GF-D8 (cell line): ENCODE results near the gene MRPL45.
A peak's percentile ranks its signal among the peaks of the same experiment; 100 is the strongest.
"Not testable (repeated sequence)": the region's sequence is repeated elsewhere in the genome, so short reads cannot be mapped to it uniquely, and the experiment has no call there.

Source experiments
- DNase-seq: peaks from one replicate; lab custom pipeline; 2025; lab: John Stamatoyannopoulos, UW

The MRPL45 gene

DNA sequence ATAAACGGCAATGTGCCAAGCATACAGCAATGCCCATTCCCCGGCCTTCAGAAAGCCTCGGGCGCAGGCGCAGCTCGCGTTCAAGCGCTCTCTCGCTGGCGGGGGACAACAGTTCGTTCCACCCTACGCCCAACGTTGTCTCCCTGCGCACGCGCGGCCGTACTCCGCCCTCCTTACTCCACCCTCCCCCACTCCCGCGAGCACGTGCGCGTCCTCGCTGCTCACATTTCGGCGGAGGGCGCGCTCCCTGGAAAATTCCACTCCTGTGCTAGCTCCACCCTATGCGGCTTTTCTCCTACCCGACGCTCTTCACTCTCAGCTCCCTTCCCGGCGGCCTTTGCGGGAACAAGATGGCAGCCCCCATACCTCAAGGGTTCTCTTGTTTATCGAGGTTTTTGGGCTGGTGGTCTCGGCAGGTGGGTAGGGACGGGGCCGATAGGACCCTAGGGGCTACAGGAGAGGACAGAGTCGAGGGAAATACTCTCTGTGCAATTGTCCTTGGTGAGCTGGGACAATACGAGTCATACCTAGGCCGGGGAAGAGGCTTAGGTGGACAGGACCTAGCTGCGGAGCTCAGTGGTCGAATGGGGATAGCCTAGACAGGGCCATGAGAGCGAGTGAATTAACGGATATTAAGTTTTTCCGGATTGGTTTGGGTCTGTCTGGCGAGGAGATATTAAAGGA lies at the start of gene MRPL45:
Gene MRPL45 (plus strand): TSS at position 335 of the 684 bp plus-strand sequence. CDS start 16 bp downstream, at position 351.
- DNase-seq: peak; percentile 92

DNA sequence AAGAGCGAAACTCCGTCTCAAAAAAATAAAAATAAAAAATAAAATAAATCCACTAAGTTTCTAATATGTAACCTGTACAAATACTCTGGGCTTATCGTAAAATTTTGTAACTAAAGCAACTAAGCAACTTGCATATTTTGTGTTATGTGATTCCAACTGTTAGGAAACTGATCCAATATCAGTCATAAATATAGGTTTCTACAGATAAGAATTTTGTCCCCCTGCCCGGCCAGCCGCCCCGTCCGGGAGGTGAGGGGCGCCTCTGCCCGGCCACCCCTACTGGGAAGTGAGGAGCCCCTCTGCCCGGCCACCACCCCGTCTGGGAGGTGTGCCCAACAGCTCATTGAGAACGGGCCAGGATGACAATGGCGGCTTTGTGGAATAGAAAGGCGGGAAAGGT lies 43.8 kb upstream of the MRPL45 start:
- not testable (repeated sequence) for DNase-seq

DNA sequence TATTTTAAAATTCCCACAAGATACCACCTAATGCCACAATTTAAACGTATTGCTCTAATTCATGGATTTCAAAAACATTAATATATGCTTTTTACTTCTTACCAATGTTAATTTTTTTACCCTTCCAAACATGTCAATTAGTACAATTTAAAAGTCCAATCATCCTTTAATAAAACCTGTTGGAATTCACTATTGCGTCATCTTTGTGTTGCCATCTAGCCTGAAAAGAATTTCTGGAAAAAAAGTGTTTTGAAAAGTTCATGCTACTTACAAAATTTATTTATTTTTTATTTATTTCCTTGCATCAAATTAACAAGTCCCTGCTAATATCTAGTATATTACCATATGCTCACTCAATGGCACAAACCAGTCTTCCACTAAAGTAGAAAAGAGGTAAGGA lies 42.6 kb upstream of the MRPL45 start:
- not testable (repeated sequence) for DNase-seq

DNA sequence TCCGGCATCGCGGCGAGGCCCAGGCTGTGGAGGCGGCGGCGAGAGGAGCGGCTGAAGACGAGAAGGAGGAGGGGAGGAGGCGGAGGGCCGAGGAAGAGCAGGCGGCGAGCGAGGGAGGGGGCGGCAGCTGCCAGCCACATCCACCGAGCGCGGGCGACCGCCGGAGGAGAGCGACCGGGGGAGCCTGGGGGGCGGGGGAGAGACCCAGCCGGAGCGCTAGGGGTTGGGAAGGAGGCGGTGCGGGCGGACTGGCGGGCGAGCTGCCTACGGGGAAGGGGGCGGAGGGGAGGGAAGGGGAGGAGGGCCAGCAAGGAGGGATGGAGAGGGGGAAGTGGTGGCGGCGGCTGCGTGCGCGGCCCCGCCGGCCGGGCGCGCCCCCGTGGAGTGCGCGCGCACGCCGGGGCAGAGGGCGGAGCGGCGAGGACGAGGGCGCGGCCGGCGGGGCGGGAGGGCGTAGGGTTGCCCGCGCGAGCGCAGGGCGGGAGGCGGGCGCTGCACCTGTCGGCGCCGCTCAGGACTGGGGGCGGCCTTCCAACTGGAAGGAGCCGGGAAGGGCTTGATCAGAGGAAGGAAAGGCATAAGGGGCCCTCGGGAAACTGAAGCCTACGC lies 39.9 kb upstream of the MRPL45 start:
- peak; percentile 58 for DNase-seq

DNA sequence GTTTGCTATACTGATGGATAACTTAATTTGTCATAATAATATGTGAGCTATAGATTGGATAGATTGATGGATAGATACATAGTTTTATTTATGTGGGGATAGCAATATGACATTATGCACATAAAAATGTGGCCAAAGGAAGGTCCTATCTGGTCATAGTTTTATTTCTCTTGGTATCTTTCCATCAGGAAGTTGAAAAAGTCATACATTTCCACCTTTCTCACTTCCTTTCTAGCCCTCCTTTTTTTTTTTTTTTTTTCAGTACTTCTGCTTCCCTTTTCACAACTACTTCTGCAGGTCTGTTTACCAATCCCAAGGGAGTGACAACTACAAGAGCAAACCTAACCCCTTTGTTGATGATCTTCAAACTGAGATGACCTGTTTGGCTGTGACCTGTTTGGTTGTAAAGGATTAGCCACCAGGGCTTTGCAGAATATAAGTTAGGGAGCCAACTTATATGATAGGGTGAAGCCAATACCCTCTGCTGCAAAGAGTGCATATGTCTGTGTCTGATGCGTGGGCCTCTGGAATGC lies 30.9 kb upstream of the MRPL45 start:
- peak; percentile 13 for DNase-seq

DNA sequence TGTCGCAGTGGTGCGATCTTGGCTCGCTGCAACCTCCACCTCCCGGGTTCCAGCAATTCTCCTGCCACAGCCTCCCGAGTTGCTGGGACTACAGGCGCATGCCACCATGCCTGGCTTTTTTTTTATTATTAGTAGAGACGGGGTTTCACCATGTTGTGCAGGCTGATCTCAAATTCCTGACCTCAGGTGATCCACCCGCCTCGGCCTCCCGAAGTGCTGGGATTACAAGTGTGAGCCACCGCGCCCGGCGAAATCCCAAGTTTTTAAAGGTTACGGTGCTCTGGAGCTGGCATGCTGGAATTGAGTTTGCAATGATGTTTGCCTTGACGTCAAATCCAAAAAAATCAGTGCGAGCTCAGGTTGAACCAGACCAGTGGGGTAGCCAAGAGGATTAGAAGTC lies 30.4 kb upstream of the MRPL45 start:
- not testable (repeated sequence) for DNase-seq

DNA sequence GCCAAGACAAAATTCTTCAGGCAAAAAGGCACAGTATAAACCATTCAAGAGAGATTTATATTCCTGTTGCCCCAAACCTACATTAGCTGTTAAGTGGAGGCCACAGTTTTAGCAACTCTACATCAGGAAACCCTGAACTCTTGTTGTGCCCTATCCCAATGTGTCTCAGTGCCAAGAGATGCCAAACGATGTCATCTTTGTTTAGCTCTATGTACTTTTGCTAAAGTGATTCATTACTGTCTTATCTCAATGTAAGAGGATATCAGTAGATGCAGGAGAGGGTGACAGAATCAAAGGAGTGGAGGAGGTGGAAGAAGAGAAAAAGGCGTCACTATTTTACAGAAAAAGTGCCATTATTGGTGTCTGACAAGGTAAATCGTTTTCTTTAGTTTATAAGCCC lies 28.8 kb upstream of the MRPL45 start:
- DNase-seq: not testable (repeated sequence)

DNA sequence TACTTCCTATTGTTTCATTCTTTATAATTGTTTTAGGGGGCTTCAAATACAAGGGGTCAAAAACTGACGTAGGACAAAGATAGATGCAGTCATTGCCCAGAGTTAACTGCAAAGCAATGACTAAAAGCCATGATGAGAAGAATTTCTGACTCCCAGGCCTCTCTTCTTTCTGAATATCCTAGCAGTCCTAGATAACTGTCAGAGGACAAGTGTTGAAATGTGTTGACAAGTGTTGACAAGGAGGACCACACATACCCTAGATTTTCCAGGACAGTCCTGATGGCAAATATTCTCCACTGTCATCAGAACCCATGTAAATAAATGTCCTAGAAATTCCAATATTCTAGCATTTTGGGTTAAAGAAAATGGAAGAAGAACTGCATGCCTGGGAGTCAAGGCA lies 27.9 kb upstream of the MRPL45 start:
- not testable (repeated sequence) for DNase-seq

DNA sequence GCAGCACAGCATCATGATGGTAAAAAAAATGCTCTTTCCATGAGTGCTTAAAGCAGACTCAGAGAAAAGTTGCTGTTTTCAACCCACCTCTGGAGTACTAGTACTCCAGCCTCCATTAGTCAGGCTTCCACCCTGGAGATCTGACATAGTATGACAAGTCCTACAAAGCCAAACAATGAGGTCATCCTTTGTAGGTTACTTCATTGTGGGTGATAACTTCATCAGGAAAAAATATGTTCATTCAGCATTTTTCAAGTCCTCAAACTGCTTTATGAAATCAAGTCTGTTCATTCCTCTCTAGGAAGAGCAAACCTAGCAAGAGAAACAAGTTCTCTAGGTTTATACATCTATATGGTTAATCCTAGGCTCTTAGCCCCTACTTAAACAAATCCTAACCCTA lies 27.4 kb upstream of the MRPL45 start:
- not testable (repeated sequence) for DNase-seq

DNA sequence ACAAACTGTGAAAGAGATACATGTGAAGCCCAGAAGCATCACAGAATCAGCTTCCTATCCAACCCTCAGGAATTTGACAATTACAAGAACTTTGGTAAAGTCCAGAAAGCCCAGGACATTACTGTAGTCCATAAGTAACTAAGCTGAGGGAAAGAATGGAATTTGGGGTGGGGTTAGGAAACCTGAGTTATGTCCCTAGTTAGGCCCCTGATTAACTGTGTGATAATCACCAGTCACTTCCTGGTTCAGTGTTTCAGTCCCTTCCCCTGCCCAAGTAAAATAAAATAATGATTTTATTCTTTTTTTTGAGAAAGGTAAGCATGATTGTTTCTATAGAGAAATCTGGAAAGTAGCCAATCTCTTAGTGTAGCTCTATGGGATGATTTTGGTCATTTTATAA lies 11.0 kb upstream of the MRPL45 start:
- not testable (repeated sequence) for DNase-seq

DNA sequence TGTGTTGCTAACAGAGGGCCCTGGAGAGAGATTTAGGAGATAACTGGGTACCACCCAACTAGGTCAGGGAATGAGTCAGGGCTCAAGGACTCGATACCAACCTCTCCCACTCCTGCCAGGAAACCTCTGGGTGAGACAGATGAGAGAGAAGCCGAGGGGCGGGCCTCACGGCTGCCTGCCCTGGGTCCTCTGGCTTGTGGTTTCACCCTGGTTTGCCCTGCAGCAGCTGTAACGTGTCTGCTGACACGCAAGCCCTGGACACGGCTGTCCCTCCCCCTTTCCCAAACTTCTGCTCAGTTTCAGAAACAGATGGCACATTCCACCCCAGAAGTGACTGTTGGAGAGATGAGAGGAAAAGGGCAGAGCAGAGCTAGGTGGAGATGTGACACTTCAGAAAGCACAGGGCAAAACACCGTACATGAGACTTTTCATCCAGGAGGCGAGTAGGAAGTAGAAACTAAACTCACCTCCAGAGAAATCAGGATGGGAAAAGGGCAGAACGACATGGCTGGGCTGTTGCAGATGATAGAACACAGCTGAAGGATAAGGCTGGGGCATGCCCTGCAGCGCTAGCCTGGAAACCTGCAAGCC lies 10.4 kb upstream of the MRPL45 start:
- not testable (repeated sequence) for DNase-seq

DNA sequence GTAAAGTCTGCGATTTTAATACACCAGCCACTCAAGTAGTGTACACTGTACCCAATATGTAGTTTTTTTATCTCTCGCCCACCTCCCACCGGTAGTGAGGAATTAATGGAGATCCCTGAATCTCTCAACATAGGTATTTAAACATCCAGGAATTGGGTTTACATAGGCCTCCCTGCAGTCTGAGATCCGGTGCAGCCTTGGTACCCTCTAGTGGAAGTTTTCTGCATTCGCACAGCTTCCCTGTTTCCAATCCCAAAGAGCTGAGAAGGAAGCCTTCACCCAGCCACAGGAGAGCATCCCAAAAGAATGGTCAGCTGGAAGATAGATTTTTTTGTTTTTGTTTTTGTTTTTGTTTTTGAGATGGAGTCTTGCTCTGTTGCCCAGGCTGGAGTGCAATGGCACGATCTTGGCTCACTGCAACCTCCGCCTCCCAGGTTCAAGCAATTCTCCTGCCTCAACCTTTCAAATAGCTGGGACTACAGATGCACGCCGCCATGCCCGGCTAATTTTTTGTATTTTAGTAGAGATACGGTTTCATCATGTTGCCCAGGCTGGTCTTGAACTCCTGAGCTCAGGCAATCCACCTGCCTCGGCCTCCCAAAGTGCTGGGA lies 8.6 kb upstream of the MRPL45 start:
- not testable (repeated sequence) for DNase-seq

DNA sequence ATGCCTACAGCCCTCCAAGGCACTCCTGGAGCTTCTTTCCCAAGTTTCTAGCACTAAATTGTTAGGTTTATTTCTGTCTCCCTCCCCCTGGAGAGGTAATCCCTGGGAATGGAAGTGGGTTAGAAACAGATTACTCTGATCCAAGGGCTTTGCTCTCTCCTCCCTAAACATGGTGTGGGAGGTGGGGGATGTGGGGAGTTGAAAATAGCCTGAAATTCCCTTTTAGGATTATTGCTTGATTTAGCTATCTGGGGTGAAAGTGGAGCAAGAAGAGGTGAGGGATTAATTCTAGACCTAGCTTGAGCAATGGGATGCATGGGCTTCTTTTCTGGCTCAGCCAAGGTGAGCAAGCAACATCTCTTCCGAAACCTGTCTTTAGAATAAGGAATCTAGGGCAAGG lies 7.2 kb upstream of the MRPL45 start:
- DNase-seq: not testable (repeated sequence)

DNA sequence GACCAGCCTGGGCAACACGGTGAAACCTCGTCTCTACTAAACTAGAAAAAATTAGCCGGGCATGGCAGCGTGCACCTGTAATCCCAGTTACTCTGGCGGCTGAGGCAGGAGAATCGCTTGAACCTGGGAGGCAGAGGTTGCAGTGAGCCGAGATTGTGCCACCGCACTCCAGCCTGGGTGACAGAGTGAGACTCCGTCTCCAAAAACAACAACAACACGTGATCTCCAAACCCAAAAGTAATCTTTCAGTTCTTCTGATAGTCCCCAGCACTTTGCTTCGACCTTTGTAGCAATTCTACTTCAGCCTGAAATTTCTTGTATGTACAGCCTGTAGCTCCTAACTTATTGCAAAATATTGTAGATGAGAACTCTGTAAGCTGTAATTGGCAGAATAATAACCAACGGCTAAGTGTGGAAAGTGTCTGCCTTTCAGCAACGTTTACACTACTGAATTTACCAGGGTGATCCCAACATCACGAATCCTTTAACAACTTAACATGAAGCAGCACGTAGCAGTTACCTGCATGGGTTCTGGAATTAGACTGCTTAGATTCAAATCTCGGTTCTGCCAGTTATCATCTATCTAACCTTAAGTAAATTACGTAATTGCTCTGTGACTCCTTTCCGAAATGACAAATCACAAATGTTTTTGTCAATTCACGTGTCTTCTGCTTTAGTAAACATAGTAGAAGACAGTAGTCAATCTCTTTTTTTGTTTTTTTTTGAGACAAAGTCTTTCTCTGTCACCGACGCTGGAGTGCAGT lies 1.2 kb upstream of the MRPL45 start:
- DNase-seq: not testable (repeated sequence)

DNA sequence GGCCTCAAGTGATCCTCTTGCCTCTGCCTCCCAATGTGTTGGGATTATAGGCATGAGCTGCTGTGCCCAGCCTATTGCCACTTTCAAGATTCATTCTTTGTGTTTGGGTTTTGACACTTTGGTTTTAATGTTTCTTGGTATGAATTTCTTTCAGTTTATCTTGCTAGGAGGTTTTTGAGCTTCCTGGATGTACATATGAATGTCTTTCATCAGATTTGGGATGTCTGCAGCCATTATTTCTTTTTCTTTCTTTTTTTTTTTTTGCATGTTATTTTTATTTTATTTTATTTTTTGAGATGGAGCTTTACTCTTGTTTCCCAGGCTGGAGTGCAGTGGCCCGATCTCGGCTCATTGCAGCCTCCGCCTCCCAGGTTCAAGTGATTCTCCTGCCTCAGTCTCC lies 18.5 kb downstream of the MRPL45 start:
- no peak for DNase-seq

DNA sequence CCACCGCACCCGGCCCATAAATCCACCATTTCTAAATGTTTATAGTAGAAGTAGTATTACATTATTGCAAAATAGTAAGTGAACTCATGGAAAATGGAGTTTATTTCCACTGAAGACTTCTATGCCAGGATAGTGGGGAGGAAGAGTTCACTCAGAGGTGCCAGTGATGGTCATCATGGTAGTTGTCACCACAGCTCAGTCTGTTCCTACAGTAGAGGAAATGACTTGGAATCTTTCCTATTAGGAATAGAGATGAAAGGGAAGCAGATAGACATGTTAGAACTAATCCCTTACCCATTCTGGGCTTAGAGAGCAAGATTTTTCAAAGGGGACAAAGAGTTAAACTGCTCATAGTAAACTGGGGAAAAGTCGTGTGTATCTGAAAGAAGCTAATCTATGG lies 20.1 kb downstream of the MRPL45 start:
- DNase-seq: no peak

DNA sequence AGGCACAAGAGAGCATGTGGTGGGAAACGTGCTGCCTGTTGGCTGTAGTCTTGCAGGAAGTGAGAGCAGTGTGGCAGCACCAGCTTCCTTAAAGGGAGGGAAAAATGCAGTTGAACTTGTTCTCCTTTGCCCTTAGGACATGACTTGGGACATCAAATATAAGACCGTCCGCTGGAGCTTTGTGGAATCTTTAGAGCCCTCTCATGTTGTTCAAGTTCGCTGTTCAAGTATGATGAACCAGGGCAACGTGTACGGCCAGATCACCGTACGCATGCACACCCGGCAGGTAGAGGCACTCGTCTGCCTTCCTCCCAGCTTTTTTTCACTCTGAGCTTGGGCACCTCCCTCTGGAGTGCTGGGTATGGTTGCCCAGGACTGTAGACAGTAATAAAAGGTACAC lies 23.5 kb downstream of the MRPL45 start:
- no peak for DNase-seq

DNA sequence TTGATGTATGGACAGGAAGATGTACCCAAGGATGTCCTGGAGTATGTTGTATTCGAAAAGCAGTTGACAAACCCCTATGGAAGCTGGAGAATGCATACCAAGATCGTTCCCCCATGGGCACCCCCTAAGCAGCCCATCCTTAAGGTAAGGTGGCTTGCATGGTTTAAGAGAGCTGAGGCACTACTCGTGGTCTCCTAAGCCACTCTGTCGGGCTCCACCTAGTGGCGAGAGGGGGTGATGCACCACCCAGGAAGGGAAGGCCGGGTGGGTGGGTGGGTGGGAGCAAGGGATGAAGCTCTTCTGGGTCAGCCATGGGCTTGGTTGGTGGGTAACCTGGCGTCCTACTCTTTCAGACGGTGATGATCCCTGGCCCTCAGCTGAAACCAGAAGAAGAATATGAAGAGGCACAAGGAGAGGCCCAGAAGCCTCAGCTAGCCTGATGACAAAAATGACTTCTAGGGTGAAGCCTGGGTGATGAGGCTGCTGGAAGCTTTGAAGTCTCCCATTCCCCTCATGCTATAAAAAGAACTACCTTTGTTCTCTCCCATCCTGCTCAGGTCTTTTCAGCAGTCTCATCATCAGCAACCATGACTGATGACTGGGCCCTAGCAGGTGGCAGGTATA lies 25.3 kb downstream of the MRPL45 start:
- DNase-seq: peak; percentile 1

DNA sequence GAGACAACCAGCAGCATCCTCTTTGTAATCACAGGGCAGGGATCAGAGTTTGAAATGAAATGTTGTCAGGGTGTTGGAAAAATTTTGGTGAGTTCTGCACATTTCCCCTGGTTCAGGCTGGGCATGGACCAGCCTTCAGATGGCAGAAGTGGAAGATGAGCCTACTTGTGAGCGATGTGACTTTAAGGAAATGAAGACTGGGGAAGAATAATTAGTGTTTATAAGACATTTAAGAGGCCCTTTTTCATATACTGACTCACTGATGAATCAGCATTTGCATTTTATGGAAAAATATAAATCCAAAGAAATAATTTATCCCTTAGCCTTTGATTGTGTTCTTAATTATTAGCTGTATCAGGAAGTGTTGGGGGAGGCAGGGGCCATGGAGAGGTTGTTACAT lies 25.9 kb downstream of the MRPL45 start:
- no peak for DNase-seq

DNA sequence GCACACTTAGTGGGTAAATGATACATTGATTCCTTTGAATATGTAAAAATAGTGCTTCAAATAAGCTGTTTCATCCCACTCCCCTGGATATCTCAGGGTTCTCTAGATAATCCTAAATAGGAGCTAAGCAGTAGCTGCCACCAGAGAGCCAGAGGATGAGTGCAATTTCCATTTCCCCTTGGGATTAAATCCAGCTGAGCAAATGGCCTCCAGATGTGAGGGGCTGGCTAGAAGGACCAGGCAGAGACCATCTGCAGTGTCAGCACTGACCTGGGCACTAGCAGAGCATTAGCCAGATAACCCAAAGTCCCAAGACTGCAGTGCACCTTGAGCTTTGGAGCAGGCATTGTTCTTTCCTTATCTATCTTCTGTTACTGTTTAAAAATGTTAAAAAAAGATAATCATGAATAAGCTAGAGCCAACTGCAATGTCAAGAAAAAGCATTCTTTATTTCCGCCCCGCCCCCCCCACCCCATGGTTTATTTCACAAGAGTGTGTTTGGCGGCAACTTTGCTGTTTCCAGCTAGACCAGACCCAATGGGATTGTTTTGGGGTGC lies 27.3 kb downstream of the MRPL45 start:
- no peak for DNase-seq

DNA sequence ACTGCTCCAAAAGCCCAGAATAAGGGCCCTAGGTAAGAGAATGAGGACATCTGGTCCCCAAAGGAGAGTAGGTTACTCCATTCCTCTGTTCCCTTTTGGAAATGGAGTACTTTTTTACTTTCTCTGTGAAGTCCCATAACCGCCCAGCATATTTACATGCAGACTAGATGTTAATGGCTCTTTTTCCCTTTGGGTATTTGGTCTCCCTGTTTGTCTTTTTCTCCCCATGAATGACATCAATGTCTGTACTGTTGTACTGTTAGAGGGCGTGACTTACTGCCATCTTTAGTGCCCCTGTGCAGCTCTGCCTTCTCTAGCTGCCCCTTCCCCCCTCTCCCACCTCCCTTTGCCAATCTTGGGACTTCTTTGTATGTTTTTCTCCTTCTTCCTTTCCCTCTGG lies 27.8 kb downstream of the MRPL45 start:
- no peak for DNase-seq
